Ascending aorta (tissue), 2 donors: ENCODE measurements around the gene SNTB2. TPM values are rescaled to one million over a fixed set of nuclear protein-coding genes. Genes with fewer than 3 reads are reported as not detected.
A peak's percentile ranks its signal among the peaks of the same experiment; 100 is the strongest.

Source experiments
- DNase-seq, 2 donors: peaks; one replicate each; pipeline ENCODE4 v3.0.0-alpha.2; 2019; ENCODE audit warnings: low spot score in 2 of 2
- H3K27ac ChIP-seq, 2 donors: fragments of 200-600 bp; sonication (generic); one replicate each; pipeline ENCODE4 v1.5.1; 2016 to 2017; ENCODE audit warnings: mild to moderate bottlenecking in 1 of 2
- H3K27me3 ChIP-seq: fragments of 200-600 bp; sonication (generic); one replicate; pipeline ENCODE4 v1.5.1; 2017
- H3K36me3 ChIP-seq, 2 donors: fragments of 200-600 bp; sonication (generic); one replicate each; pipeline ENCODE4 v1.5.1; 2016
- H3K4me1 ChIP-seq, 2 donors: fragments of 200-600 bp; sonication (generic); one replicate each; pipeline ENCODE4 v1.5.1; 2016 to 2017; ENCODE audit warnings: mild to moderate bottlenecking in 1 of 2
- H3K4me3 ChIP-seq, 2 donors: fragments of 200-600 bp; sonication (generic); one replicate each; pipeline ENCODE4 v1.5.1; 2016 to 2017; ENCODE audit warnings: mild to moderate bottlenecking in 1 of 2
- H3K9me3 ChIP-seq, 2 donors: fragments of 200-600 bp; sonication (generic); one replicate each; pipeline ENCODE4 v1.5.1; 2016
- intact Hi-C: fragments of 100-400 bp; cut with DNase I; formaldehyde crosslinking; loops from one replicate; pipeline ENCODE4 v1.15.1; 2023
- total RNA-seq: library from RNA; depleted of rRNA; stranded (reverse); fragments of >200 nt; gene quantifications from one replicate; pipeline ENCODE4 v1.1.0, GENCODE V29; 2016
- TF ChIP-seq, protein P1 (sequence below), 3 experiments: fragments of 200-600 bp in 2 of 3; fragments of 450-650 bp in 1 of 3; sonication (generic) in 2 of 3; IDR thresholded peaks; one replicate each; pipeline ENCODE4 v1.5.1; 2016 to 2019; ENCODE audit warnings: antibody characterized with exemption in 3 of 3, mild to moderate bottlenecking in 1 of 3, moderate library complexity in 1 of 3

The SNTB2 gene
- total RNA-seq, 1 donor from 2014 or later = 19.7 TPM

DNA sequence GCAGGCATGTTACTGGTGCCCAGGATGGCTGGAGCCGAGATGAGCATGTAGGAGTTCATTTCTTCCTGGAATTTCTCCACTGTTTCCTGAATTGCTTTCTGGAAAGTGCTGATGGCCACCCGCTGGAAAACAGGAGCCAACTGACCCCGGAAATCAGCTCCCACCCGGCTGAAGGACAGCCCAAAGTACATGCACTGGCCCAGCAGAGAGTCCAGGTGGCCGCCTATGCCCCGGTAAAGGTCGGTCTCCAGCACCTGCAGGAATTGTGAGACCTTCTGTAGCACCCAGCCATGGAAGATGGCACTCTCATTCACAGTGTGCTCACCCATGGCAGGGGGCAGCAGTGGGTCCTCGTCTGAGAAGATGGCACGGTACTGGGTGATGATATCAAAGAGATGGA, 147.7 kb downstream of the SNTB2 start:
- Histone ChIP-seq H3K27me3 (no peaks in the 10 kb centered on the region), H3K27ac (no peak overlapping the region), H3K4me1 (peaks cover 7 to 18% of the 10 kb centered on the region in 2 donors), H3K36me3 (peaks cover 34 to 50% of the 10 kb centered on the region in 2 donors), H3K9me3 (no peaks in the 10 kb centered on the region), H3K4me3 (no peak overlapping the region)
- intact Hi-C loops = loop anchor here (10.0 kb wide), 1 partner anchor 1490 kb away; the partner anchor contains the start of genes CENPT, NUTF2 and THAP11
- no peak for DNase-seq
- TF ChIP-seq, protein P1, sequence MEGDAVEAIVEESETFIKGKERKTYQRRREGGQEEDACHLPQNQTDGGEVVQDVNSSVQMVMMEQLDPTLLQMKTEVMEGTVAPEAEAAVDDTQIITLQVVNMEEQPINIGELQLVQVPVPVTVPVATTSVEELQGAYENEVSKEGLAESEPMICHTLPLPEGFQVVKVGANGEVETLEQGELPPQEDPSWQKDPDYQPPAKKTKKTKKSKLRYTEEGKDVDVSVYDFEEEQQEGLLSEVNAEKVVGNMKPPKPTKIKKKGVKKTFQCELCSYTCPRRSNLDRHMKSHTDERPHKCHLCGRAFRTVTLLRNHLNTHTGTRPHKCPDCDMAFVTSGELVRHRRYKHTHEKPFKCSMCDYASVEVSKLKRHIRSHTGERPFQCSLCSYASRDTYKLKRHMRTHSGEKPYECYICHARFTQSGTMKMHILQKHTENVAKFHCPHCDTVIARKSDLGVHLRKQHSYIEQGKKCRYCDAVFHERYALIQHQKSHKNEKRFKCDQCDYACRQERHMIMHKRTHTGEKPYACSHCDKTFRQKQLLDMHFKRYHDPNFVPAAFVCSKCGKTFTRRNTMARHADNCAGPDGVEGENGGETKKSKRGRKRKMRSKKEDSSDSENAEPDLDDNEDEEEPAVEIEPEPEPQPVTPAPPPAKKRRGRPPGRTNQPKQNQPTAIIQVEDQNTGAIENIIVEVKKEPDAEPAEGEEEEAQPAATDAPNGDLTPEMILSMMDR (IDR thresholded peaks at IDR 0.05) = no peak

DNA sequence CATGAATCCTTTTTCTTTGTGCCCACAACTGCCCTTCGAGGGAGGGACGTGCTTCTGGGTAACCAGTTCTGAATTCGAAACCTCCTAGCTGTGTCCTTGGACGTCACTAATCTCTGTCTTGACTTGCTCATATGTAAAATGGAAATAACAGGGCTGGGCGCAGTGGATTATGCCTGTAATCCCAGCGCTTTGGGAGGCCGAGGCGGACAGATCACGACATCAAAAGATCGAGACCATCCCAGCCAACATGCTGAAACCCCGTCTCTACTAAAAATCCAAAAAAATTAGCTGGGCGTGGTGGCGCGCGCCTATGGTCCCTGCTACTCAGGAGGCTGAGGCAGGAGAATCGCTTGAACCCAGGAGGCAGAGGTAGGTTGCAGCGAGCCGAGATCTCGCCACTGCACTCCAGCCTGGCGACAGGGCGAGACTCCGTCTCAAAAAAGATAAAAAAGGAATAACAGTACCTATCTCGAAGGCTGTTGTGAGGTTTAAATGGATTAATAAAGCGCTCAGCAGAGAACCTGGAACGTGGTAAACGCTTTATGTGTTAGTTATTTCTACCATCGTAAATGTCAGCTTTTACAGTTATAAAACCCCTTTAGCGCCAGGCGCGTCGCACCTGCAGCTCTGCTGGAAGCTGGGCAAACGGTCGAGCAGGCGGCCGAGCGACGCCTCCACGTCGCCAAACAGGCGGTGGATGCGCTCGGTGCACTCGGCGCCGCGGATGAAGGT, 151.8 kb downstream of the SNTB2 start:
- Histone ChIP-seq H3K4me1 (peaks cover 12 to 23% of the 10 kb centered on the region in 2 donors), H3K9me3 (no peaks in the 10 kb centered on the region)
- intact Hi-C loops = loop anchor here (1.0 to 10.0 kb wide), 3 partner anchors 8 to 1494 kb away; partner anchors contain the start of genes CENPT, NUTF2, PDF and THAP11

GRCh38 chr16:69339289-69340094, 152.5 kb downstream of the SNTB2 start, which contains the start of the genes COG8 and NIP7:
COG8 (minus strand) TSS chr16:69339564; CDS start chr16:69339552, 12 bp downstream.
NIP7 (plus strand) TSS chr16:69339772; CDS start chr16:69339830, 58 bp downstream.
- H3K36me3 ChIP-seq = peaks cover 22 to 24% of the 10 kb centered on the region in 2 donors
- peaks cover 12 to 23% of the 10 kb centered on the region in 2 donors for H3K4me1 ChIP-seq
- intact Hi-C loops = loop anchor here (1.0 to 10.0 kb wide), 3 partner anchors 9 to 1495 kb away; partner anchors contain the start of genes CENPT, NUTF2, PDF and THAP11

More for the DNA sequence above, 151.8 kb downstream of the SNTB2 start:
- no peak for DNase-seq
- Histone ChIP-seq H3K27ac (peak overlapping the region; percentile 88 to 91), H3K36me3 (peaks cover 29 to 30% of the 10 kb centered on the region in 2 donors), H3K27me3 (no peaks in the 10 kb centered on the region), H3K4me3 (peak overlapping the region; percentile 93 to 95)
- TF ChIP-seq, protein P1 (IDR thresholded peaks at IDR 0.05) = no peak

GRCh38 chr16:69340095-69340644, 153.2 kb downstream of the SNTB2 start:
- intact Hi-C loops = no loop called here
- no peak for DNase-seq
- Histone ChIP-seq H3K36me3 (peaks cover 15 to 17% of the 10 kb centered on the region in 2 donors), H3K4me1 (peaks cover 12 to 23% of the 10 kb centered on the region in 2 donors), H3K27me3 (no peaks in the 10 kb centered on the region), H3K9me3 (no peaks in the 10 kb centered on the region), H3K27ac (peak overlapping the region; percentile 88 to 91), H3K4me3 (peak overlapping the region; percentile 93 to 95)
- TF ChIP-seq, protein P1 (IDR thresholded peaks at IDR 0.05) = no peak

More at GRCh38 chr16:69339289-69340094, 152.5 kb downstream of the SNTB2 start, which contains the start of the genes COG8 and NIP7:
- Histone ChIP-seq H3K9me3 (no peaks in the 10 kb centered on the region), H3K27me3 (no peaks in the 10 kb centered on the region), H3K4me3 (peak within 1 kb of the TSS; percentile 93 to 95), H3K27ac (peak within 1 kb of the TSS; percentile 88 to 91)
- TF ChIP-seq, protein P1 (IDR thresholded peaks at IDR 0.05) = peak; percentile 80 to 94 (median 82)
- DNase-seq = peak; percentile 88 to 98

GRCh38 chr16:69344171-69344570, 157.2 kb downstream of the SNTB2 start:
- no peak overlapping the region for H3K4me3 ChIP-seq
- TF ChIP-seq, protein P1 (IDR thresholded peaks at IDR 0.05) = no peak
- H3K4me1 ChIP-seq = peaks cover 5 to 9% of the 10 kb centered on the region in 2 donors
- peaks cover 0 to 5% of the 10 kb centered on the region in 2 donors for H3K36me3 ChIP-seq
- no peaks in the 10 kb centered on the region for H3K9me3 ChIP-seq
- no peaks in the 10 kb centered on the region for H3K27me3 ChIP-seq
- no peak overlapping the region for H3K27ac ChIP-seq
- intact Hi-C loops = no loop called here
- no peak for DNase-seq
